Lower lobe of right lung (tissue), 2 donors: ENCODE measurements around the gene ARMC2. TPM values are rescaled to one million over a fixed set of nuclear protein-coding genes. Genes with fewer than 3 reads are reported as not detected.

Experiments used
- ATAC-seq, 2 donors: fragments of 200-7000 bp; cut with Tn5 transposase; one replicate each; pipeline ENCODE4 v1.9.1; 2020 to 2022; ENCODE audit warnings: mild to moderate bottlenecking in 2 of 2, moderate library complexity in 2 of 2
- DNase-seq: peaks from one replicate; pipeline ENCODE4 v3.0.0-alpha.2; 2020
- H3K27ac ChIP-seq: fragments of 200-600 bp; one replicate; pipeline ENCODE4 v1.8.0; 2022
- H3K27me3 ChIP-seq: fragments of 200-600 bp; one replicate; pipeline ENCODE4 v1.8.0; 2022; ENCODE audit warnings: low read depth
- H3K36me3 ChIP-seq: fragments of 200-600 bp; one replicate; pipeline ENCODE4 v1.8.0; 2022; ENCODE audit warnings: mild to moderate bottlenecking
- H3K4me1 ChIP-seq: fragments of 200-600 bp; one replicate; pipeline ENCODE4 v1.8.0; 2022
- H3K4me3 ChIP-seq: fragments of 200-600 bp; one replicate; pipeline ENCODE4 v1.8.0; 2022; ENCODE audit warnings: mild to moderate bottlenecking
- H3K9me3 ChIP-seq: fragments of 200-600 bp; one replicate; pipeline ENCODE4 v1.8.0; 2022
- intact Hi-C: fragments of 100-400 bp; cut with DNase I; formaldehyde crosslinking; loops from one replicate; pipeline ENCODE4 v1.11.0; 2022
- total RNA-seq: library from RNA; stranded (reverse); fragmentation: NEBNext Ultra II Directional; extraction: Animal tissue kit (Norgen Biotek cat#: 25700); gene quantifications from one replicate; pipeline ENCODE4 v1.2.1, GENCODE V29; 2021
- TF ChIP-seq, protein P1 (sequence below): fragments of 200-600 bp; IDR thresholded peaks from one replicate; pipeline ENCODE4 v1.8.0; 2022; ENCODE audit warnings: antibody characterized with exemption, mild to moderate bottlenecking
- donor health status: DM: no; HTN: yes; CAD: no; lungs with severe emphysema.

ARMC2 gene
- total RNA-seq, 1 donor from 2014 or later, result 10.8 TPM

DNA sequence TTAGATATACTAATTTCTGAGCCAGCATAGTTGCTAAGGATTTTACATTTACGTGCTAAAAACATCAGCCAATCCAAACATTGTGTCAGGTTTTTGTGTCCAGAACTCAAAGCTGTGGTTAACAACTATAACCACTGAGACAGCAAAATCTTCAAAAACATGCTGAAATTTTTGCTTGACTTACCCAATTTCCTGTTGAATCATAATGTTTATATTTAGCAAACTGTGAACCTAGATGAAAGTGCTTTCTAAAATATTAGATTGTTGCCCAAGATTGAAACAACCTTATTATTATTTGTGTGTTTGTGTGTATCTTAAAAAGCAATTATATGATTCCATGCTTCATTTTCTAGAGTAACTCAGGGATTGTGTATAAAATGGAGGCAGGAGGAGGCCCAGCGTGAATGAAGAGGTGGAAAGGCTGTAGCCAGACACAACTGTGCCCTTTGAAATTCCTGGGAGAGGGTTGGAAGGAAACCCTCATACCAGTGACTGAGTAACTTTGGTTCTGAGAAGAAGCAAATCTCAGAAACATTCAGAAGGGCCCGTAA lies 48.0 kb downstream of the ARMC2 start:
- H3K9me3 ChIP-seq, result no peaks in the 10 kb centered on the region
- TF ChIP-seq, protein P1, sequence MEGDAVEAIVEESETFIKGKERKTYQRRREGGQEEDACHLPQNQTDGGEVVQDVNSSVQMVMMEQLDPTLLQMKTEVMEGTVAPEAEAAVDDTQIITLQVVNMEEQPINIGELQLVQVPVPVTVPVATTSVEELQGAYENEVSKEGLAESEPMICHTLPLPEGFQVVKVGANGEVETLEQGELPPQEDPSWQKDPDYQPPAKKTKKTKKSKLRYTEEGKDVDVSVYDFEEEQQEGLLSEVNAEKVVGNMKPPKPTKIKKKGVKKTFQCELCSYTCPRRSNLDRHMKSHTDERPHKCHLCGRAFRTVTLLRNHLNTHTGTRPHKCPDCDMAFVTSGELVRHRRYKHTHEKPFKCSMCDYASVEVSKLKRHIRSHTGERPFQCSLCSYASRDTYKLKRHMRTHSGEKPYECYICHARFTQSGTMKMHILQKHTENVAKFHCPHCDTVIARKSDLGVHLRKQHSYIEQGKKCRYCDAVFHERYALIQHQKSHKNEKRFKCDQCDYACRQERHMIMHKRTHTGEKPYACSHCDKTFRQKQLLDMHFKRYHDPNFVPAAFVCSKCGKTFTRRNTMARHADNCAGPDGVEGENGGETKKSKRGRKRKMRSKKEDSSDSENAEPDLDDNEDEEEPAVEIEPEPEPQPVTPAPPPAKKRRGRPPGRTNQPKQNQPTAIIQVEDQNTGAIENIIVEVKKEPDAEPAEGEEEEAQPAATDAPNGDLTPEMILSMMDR, result no peak
- H3K4me3 ChIP-seq, result no peak overlapping the region
- H3K4me1 ChIP-seq, result peaks cover 34% of the 10 kb centered on the region
- H3K27me3 ChIP-seq, result no peaks in the 10 kb centered on the region
- peak overlapping the region; percentile 54 for H3K27ac ChIP-seq
- DNase-seq (no peak), ATAC-seq (peak; percentile 57 to 63)
- intact Hi-C loops, result no loop called here
- no peaks in the 10 kb centered on the region for H3K36me3 ChIP-seq

DNA sequence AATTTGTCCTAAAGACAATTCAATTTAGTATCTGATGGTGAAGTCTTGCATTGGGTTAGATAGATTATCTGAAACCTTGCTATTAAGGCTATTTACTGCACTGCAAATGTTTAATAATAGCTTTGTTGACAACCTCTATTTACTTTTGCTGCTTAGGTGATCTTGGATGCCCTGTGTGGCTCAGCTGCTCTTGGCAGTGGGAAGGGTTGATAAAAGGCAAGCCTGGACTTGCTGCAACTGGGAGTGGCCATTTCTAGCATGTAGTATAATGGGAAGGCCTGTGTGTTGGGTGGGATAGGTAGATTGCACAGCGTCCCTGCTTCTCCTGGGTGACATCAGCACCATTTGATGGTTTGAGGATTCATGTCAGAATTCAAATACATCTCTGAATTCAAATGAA lies 49.1 kb downstream of the ARMC2 start:
- H3K27ac ChIP-seq, result no peak overlapping the region
- no peaks in the 10 kb centered on the region for H3K9me3 ChIP-seq
- ATAC-seq (peak in 1 of 2 donors; percentile 45), DNase-seq (no peak)
- no peaks in the 10 kb centered on the region for H3K27me3 ChIP-seq
- intact Hi-C loops, result no loop called here
- H3K4me1 ChIP-seq, result peaks cover 45% of the 10 kb centered on the region
- H3K4me3 ChIP-seq, result no peak overlapping the region
- TF ChIP-seq, protein P1, result no peak
- no peaks in the 10 kb centered on the region for H3K36me3 ChIP-seq

DNA sequence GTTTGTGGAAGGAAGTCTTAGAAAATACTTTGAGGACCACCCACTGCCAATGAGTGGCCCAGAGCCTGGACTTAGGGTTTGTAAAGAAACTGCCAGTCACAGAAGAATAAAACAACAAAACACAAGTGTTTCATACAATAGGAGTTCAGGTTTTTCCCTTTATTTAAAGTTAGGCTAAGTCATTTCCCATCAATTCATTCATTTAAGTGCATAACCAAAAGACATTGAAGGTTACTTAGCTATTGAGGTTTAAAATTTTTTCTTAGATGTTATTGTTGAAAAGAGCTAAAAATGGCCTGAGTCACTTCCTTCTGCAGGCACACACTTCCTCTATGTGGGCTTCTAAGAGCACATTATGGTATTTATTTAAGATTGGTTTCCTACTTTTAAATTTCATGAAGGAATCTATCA lies 54.2 kb downstream of the ARMC2 start:
- H3K4me3 ChIP-seq, result no peak overlapping the region
- no peak for DNase-seq
- TF ChIP-seq, protein P1, result no peak
- no peaks in the 10 kb centered on the region for H3K36me3 ChIP-seq
- intact Hi-C loops, result no loop called here
- no peaks in the 10 kb centered on the region for H3K9me3 ChIP-seq
- ATAC-seq, result peak in 1 of 2 donors; percentile 39
- no peak overlapping the region for H3K27ac ChIP-seq
- H3K4me1 ChIP-seq, result peaks cover 25% of the 10 kb centered on the region
- H3K27me3 ChIP-seq, result no peaks in the 10 kb centered on the region

DNA sequence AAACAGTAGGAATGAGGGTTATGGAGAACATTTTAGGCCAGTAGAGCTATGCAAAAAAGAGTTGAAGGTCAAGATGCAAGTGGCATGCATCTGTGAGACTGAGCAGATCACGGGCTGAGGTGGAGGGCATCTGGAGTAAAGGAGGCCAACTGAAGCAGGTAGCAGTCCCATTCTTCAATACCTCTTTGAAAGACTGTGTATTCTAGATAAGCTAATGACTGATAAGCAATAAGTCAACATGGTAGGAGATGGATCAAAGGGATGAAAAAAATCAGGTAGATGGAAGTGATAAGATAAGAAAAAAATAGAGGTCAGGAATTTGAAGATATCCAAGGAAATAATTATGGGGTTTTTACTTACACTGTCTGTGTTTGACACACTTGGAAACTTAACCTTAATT lies 55.6 kb downstream of the ARMC2 start:
- no peaks in the 10 kb centered on the region for H3K36me3 ChIP-seq
- peaks cover 23% of the 10 kb centered on the region for H3K4me1 ChIP-seq
- H3K27me3 ChIP-seq, result no peaks in the 10 kb centered on the region
- no peak overlapping the region for H3K4me3 ChIP-seq
- TF ChIP-seq, protein P1, result no peak
- intact Hi-C loops, result no loop called here
- DNase-seq (no peak), ATAC-seq (peak in 1 of 2 donors; percentile 72)
- no peak overlapping the region for H3K27ac ChIP-seq
- no peaks in the 10 kb centered on the region for H3K9me3 ChIP-seq

DNA sequence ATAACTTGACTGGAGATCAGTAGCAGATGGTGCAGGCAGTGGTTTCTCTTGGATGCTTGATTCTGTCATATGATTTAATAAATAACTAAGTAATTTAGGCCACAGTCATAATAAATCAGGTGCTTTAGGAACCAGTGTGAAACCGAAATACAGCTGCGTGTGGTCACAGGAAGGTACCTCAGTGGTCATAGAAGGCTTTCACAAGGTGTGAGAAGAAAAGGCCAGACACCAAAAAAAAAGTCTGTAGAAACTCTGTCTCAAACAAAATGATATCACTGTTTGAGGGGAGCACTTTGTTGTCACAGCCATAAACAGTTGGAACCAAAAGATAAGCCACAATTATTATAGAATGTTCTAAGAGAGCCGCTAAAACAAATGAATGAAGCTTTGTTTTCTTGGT lies 56.5 kb downstream of the ARMC2 start:
- Histone ChIP-seq H3K4me3 (no peak overlapping the region), H3K36me3 (no peaks in the 10 kb centered on the region), H3K4me1 (peaks cover 23% of the 10 kb centered on the region), H3K27ac (no peak overlapping the region), H3K27me3 (no peaks in the 10 kb centered on the region), H3K9me3 (no peaks in the 10 kb centered on the region)
- TF ChIP-seq, protein P1, result no peak
- ATAC-seq, result no peak
- no peak for DNase-seq
- intact Hi-C loops, result no loop called here
